Neutrophil (primary cell): ENCODE measurements around the gene NTM.

Source experiments
- H3K27ac ChIP-seq: fragments of 200-600 bp; sonication (generic); 2 replicates; pipeline ENCODE4 v1.5.1; 2016; ENCODE audit warnings: mild to moderate bottlenecking, moderate library complexity
- H3K27me3 ChIP-seq: fragments of 200-600 bp; sonication (generic); 2 replicates; pipeline ENCODE4 v1.6.0; 2016; ENCODE audit warnings: mild to moderate bottlenecking
- H3K36me3 ChIP-seq: fragments of 200-600 bp; sonication (generic); 2 replicates; pipeline ENCODE4 v1.5.1; 2017
- H3K4me1 ChIP-seq, 2 experiments: fragments of 200-600 bp in 1 of 2; sonication (generic) in 1 of 2; 1 replicate in 1 of 2; 2 replicates in 1 of 2; pipeline versions ENCODE4 v1.5.1 to v1.6.1; 2013 to 2016; ENCODE audit warnings: low read depth in 1 of 2, low read length in 1 of 2, mild to moderate bottlenecking in 1 of 2, moderate library complexity in 1 of 2; ENCODE audit not compliant: control insufficient read depth in 1 of 2, insufficient read depth in 1 of 2
- H3K4me3 ChIP-seq, 2 experiments: fragments of 200-600 bp in 1 of 2; sonication (generic) in 1 of 2; 1 replicate in 1 of 2; 2 replicates in 1 of 2; pipeline ENCODE4 v1.5.1; 2013 to 2016; ENCODE audit warnings: low read depth in 1 of 2, low read length in 1 of 2, mild to moderate bottlenecking in 1 of 2, moderate library complexity in 1 of 2
- H3K9me3 ChIP-seq: fragments of 200-600 bp; sonication (generic); 2 replicates; pipeline ENCODE4 v1.5.1; 2016
- CTCF ChIP-seq: fragments of 200-600 bp; sonication (generic); IDR thresholded peaks from 2 replicates; pipeline ENCODE4 v1.5.1; 2016; ENCODE audit warnings: antibody characterized with exemption

Gene NTM

GRCh38 chr11:131885431-131885830 lies 515.0 kb downstream of the NTM start:
- Histone ChIP-seq H3K4me1 (no peaks in the 10 kb centered on the region), H3K27ac (no peak overlapping the region), H3K9me3 (no peaks in the 10 kb centered on the region), H3K27me3 (peaks cover 12% of the 10 kb centered on the region), H3K36me3 (no peaks in the 10 kb centered on the region), H3K4me3 (no peak overlapping the region)
- no peak for TF ChIP-seq CTCF

DNA sequence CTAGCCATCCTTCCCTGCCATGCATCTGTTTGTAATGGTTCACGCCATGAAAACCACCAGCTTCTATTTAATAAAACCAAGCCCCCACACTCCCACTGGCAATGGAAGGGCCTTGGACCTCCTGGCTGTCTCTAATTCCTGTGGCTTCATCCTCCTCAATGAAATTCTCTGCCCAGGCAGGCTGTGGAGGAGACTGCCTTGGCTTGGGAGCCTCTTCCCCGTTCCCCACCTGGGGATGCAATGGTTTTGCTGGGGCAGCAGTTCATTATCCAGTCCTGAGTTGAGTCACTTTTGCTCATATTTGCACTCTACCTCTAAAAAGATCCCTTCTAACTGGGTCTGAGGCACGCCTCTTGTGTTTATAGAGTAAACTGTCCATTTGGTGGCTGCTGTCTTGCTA lies 515.8 kb downstream of the NTM start:
- H3K36me3 ChIP-seq, result no peaks in the 10 kb centered on the region
- TF ChIP-seq CTCF, result no peak
- no peak overlapping the region for H3K4me3 ChIP-seq
- H3K9me3 ChIP-seq, result no peaks in the 10 kb centered on the region
- H3K27ac ChIP-seq, result no peak overlapping the region
- peaks cover 10% of the 10 kb centered on the region for H3K27me3 ChIP-seq
- no peaks in the 10 kb centered on the region for H3K4me1 ChIP-seq

GRCh38 chr11:131888230-131888855 lies 517.9 kb downstream of the NTM start:
- H3K4me1 ChIP-seq, result no peaks in the 10 kb centered on the region
- H3K27ac ChIP-seq, result no peak overlapping the region
- no peaks in the 10 kb centered on the region for H3K9me3 ChIP-seq
- peaks cover 17% of the 10 kb centered on the region for H3K27me3 ChIP-seq
- H3K36me3 ChIP-seq, result no peaks in the 10 kb centered on the region
- TF ChIP-seq CTCF, result no peak
- H3K4me3 ChIP-seq, result no peak overlapping the region

- Histone ChIP-seq H3K4me3 (no peak overlapping the region), H3K27ac (no peak overlapping the region), H3K4me1 (no peaks in the 10 kb centered on the region), H3K9me3 (no peaks in the 10 kb centered on the region), H3K36me3 (no peaks in the 10 kb centered on the region), H3K27me3 (peaks cover 20% of the 10 kb centered on the region)
- TF ChIP-seq CTCF, result no peak
These were observed 518.7 kb downstream of the NTM start for GRCh38 chr11:131889146-131889577.

GRCh38 chr11:131889760-131890581 lies 519.6 kb downstream of the NTM start:
- Histone ChIP-seq H3K4me1 (no peaks in the 10 kb centered on the region), H3K27me3 (peaks cover 25% of the 10 kb centered on the region), H3K27ac (no peak overlapping the region), H3K36me3 (no peaks in the 10 kb centered on the region), H3K4me3 (no peak overlapping the region), H3K9me3 (no peaks in the 10 kb centered on the region)
- TF ChIP-seq CTCF, result no peak
